K562 (cell line): ENCODE measurements around the gene PCBP2. TPM values are rescaled to one million over a fixed set of nuclear protein-coding genes. Genes with fewer than 3 reads are reported as not detected.
"Not testable (repeated sequence)": the region's sequence is repeated elsewhere in the genome, so short reads cannot be mapped to it uniquely, and the experiment has no call there.

ENCODE experiments used
- ATAC-seq: fragments of 200-7000 bp; cut with Tn5 transposase; 3 replicates; pipeline ENCODE4 v1.9.1; 2020; ENCODE audit warnings: moderate library complexity
- BruUV-seq: library from RNA; stranded (reverse); fragments of 400-500 nt; replicated peaks from 2 replicates; lab custom pipeline; 2021; lab: Mats Ljungman, UMichigan
- CTCF ChIA-PET: fragments of 300-600 bp; formaldehyde crosslinking; extraction: SDS; loops from one replicate; lab custom pipeline; 2021; ENCODE audit warnings: low intra/inter-chr PET ratio; lab: Yijun Ruan, JAX
- POLR2A ChIA-PET: fragments of 300-600, 350-650 bp; sonication (Branson Sonifier 250); formaldehyde crosslinking; extraction: SDS; loops from one replicate; lab custom pipeline; 2021; ENCODE audit warnings: antibody characterized with exemption, inconsistent platforms; lab: Yijun Ruan, JAX
- DNase-seq, 4 experiments: peaks; one replicate each; pipeline versions ENCODE4 v3.0.0 to v3.0.0-alpha.2; 2011 to 2018; ENCODE audit warnings: low spot score in 3 of 4, mixed read lengths in 3 of 4; ENCODE audit errors: extremely low read depth in 1 of 4
- FAIRE-seq: peaks from 2 replicates; lab custom pipeline; 2011; peaks lifted over from hg19 to GRCh38; lab: Jason Lieb, UNC
- H2AFZ ChIP-seq: 2 replicates; pipeline ENCODE4 v1.6.0; 2011; ENCODE audit warnings: low read depth, low read length, control low read depth, inconsistent platforms
- H3K27ac ChIP-seq: fragments of 200-600 bp; 3 replicates; pipeline ENCODE4 v1.8.0; 2011; ENCODE audit warnings: low read depth, mild to moderate bottlenecking, control low read depth, inconsistent platforms, low read length, moderate library complexity, mixed read lengths; ENCODE audit errors: extremely low read depth
- H3K27me3 ChIP-seq, 2 experiments: fragments of 300-600 bp in 1 of 2; 2 replicates in 1 of 2; 3 replicates in 1 of 2; pipeline versions ENCODE4 v1.6.0 to v1.8.0; 2011; ENCODE audit warnings: inconsistent platforms in 2 of 2, low read length in 2 of 2, mild to moderate bottlenecking in 1 of 2, mixed read lengths in 1 of 2, moderate library complexity in 1 of 2; ENCODE audit not compliant: control insufficient read depth in 2 of 2, insufficient read depth in 2 of 2
- H3K36me3 ChIP-seq: fragments of 300-600 bp; 3 replicates; pipeline ENCODE4 v1.8.0; 2011; ENCODE audit warnings: mild to moderate bottlenecking, low read length, inconsistent platforms; ENCODE audit not compliant: control insufficient read depth, insufficient read depth
- H3K4me1 ChIP-seq, 2 experiments: fragments of 200-600 bp in 1 of 2; replicated peaks in 1 of 2; 2 replicates in 1 of 2; 3 replicates in 1 of 2; pipeline versions ENCODE4 v1.5.1 to v1.8.0; 2011; ENCODE audit warnings: inconsistent platforms in 2 of 2, low read length in 2 of 2, mild to moderate bottlenecking in 1 of 2, mixed read lengths in 1 of 2, moderate library complexity in 1 of 2; ENCODE audit not compliant: control insufficient read depth in 2 of 2, insufficient read depth in 2 of 2
- H3K4me2 ChIP-seq: 2 replicates; pipeline ENCODE4 v1.6.1; 2011; ENCODE audit warnings: low read length, control low read depth, inconsistent platforms, mixed read lengths; ENCODE audit not compliant: insufficient read depth
- H3K4me3 ChIP-seq: fragments of 200-600 bp; sonication (generic), shearing (Covaris generic); 2 replicates; pipeline ENCODE4 v1.5.1; 2016; ENCODE audit warnings: control low read depth, inconsistent platforms
- H3K79me2 ChIP-seq: fragments of 200-600 bp; 3 replicates; pipeline ENCODE4 v1.8.0; 2011; ENCODE audit warnings: low read length, inconsistent platforms; ENCODE audit not compliant: control insufficient read depth, insufficient read depth
- H3K9ac ChIP-seq, 2 experiments: 2 replicates each; pipeline versions ENCODE4 v1.6.0 to v1.6.1; 2011; ENCODE audit warnings: low read depth in 2 of 2, low read length in 2 of 2, control low read depth in 1 of 2, inconsistent platforms in 1 of 2, mild to moderate bottlenecking in 1 of 2, mixed read lengths in 1 of 2; ENCODE audit not compliant: insufficient read depth in 1 of 2
- H3K9me1 ChIP-seq: one replicate; pipeline ENCODE4 v1.6.0; 2011; ENCODE audit warnings: inconsistent platforms, mild to moderate bottlenecking, low read length, moderate library complexity; ENCODE audit not compliant: control insufficient read depth, insufficient read depth
- H3K9me3 ChIP-seq: replicated peaks from 2 replicates; pipeline ENCODE4 v1.5.1; 2011; ENCODE audit warnings: low read depth, low read length, inconsistent platforms; ENCODE audit not compliant: control insufficient read depth, insufficient read depth
- H4K20me1 ChIP-seq: replicated peaks from 2 replicates; pipeline ENCODE4 v1.6.1; 2011; ENCODE audit warnings: low read length, inconsistent platforms, mixed read lengths; ENCODE audit not compliant: control insufficient read depth, insufficient read depth
- PKNOX1 ChIP-seq: fragments of 450-650 bp; IDR thresholded peaks from 2 replicates; pipeline ENCODE4 v1.6.1; 2016
- POLR2A ChIP-seq: fragments of 450-650 bp; conservative IDR thresholded peaks from 2 replicates; pipeline ENCODE4 v1.6.1; 2016
- ZNF384 ChIP-seq: IDR thresholded peaks from 2 replicates; pipeline ENCODE4 v1.6.1; 2012; ENCODE audit warnings: low read depth, low read length, improper control_type of control experiment
- WGBS: fragments of 100-300 bp; shearing (Covaris generic); methylation state at CpG from one replicate; pipeline ENCODE4 v1.1.6; 2016; ENCODE audit warnings: low coverage, mixed read lengths; ENCODE audit not compliant: insufficient coverage; ENCODE audit errors: missing lambda C conversion rate; 5-methylcytosine and 5-hydroxymethylcytosine counted together
- in situ Hi-C: fragments of 300-500 bp; cut with MboI; formaldehyde crosslinking; loops from 4 replicates; pipeline ENCODE4 v1.15.0; 2018; ENCODE audit warnings: inconsistent platforms, mixed read lengths
- intact Hi-C: fragments of 100-400 bp; cut with micrococcal nuclease; formaldehyde crosslinking; loops from 2 replicates; pipeline ENCODE4 v1.14.2; 2022
- polyA plus RNA-seq, 8 experiments: library from polyadenylated mRNA; depleted of rRNA in 4 of 8; stranded (reverse) in 5 of 8; unstranded in 3 of 8; fragments of >200 nt; fragmentation: Nextera tagmentation in 2 of 8; fragmentation: Illumina TruSeq in 1 of 8; extraction: Ambion mirVana in 2 of 8; extraction: Trizol in 1 of 8; gene quantifications; 2 replicates each; pipeline versions ENCODE4 v1.2.1 to v1.2.3, GENCODE V29; 2011 to 2014; ENCODE audit warnings: inconsistent platforms in 1 of 8, missing spikeins in 1 of 8
- total RNA-seq, 7 experiments: library from RNA; depleted of rRNA in 6 of 7; stranded (reverse); fragments of >200 nt in 6 of 7; fragmentation: Illumina TruSeq in 2 of 7; extraction: Trizol in 2 of 7; gene quantifications; 2 replicates each; pipeline versions ENCODE4 v1.2.1 to v1.2.3, GENCODE V29; 2011 to 2021; ENCODE audit warnings: low replicate concordance in 1 of 7

The PCBP2 gene
- total and polyA plus RNA-seq, 9 of the 15 experiments (the other 6 are each of a cell fraction or from before 2014, with no cell fraction given) = 137 to 831 (median 328) TPM

- ChIA-PET CTCF (interaction anchor here (0.6 kb wide), 1 partner anchor 20 kb away, joined by 3 read pairs; no protein-coding TSS in a partner anchor), POLR2A (interaction anchor here (1.0 to 2.7 kb wide), 4 partner anchors 10 to 54 kb away, joined by 4 to 13 read pairs (median 8); no protein-coding TSS in a partner anchor)
- peak; percentile 64 for ATAC-seq
- H3K27ac ChIP-seq, H2AFZ ChIP-seq, DNase-seq, in situ Hi-C loops, FAIRE-seq, H3K9me1 ChIP-seq, H3K4me3 ChIP-seq, H3K27me3 ChIP-seq, H3K9me3 ChIP-seq, H3K79me2 ChIP-seq, H4K20me1 ChIP-seq, BruUV-seq, H3K4me2 ChIP-seq, intact Hi-C loops, H3K9ac ChIP-seq: not testable (repeated sequence)
- peaks cover 7 to 21% of the 10 kb centered on the region in 2 experiments for H3K4me1 ChIP-seq
- WGBS = 51% methylated on average over 2 of the region's 2 CpGs
- H3K36me3 ChIP-seq = peaks cover 31% of the 10 kb centered on the region
- peak; percentile 9; the same call in 1 of the 2 replicates for TF ChIP-seq POLR2A
Measured at GRCh38 chr12:53415752-53416389, 36.0 kb upstream of the PCBP2 start.

- H3K27me3 ChIP-seq, H2AFZ ChIP-seq, CTCF ChIA-PET, H3K9me3 ChIP-seq, H3K27ac ChIP-seq, in situ Hi-C loops, BruUV-seq, H3K9me1 ChIP-seq, intact Hi-C loops, H3K79me2 ChIP-seq, DNase-seq, ATAC-seq, FAIRE-seq, H3K4me3 ChIP-seq, H3K4me2 ChIP-seq, H3K9ac ChIP-seq, H4K20me1 ChIP-seq: not testable (repeated sequence)
- Histone ChIP-seq H3K36me3 (peaks cover 17% of the 10 kb centered on the region; the same call in 2 of the 3 replicates), H3K4me1 (peaks cover 17 to 26% of the 10 kb centered on the region in 2 experiments)
- peak; percentile 24; the same call in 1 of the 2 replicates for TF ChIP-seq PKNOX1
- 0 out of 2 replicates have a peak, but pooled peaks have one; percentile 7 for TF ChIP-seq ZNF384
- WGBS = 79% methylated on average over 7 of the region's 9 CpGs
- POLR2A ChIA-PET = interaction anchor here (0.6 to 1.6 kb wide), 3 partner anchors 34 to 62 kb away, joined by 3 to 7 read pairs (median 3); no protein-coding TSS in a partner anchor
Measured at GRCh38 chr12:53417291-53417816, 34.5 kb upstream of the PCBP2 start.
